Liver (tissue), 9 donors: ENCODE results near the gene SMARCB1. TPM values are rescaled to one million over a fixed set of nuclear protein-coding genes. Genes with fewer than 3 reads are reported as not detected.

Source experiments
- DNase-seq: peaks from one replicate; pipeline ENCODE4 v3.0.0-alpha.2; 2017; ENCODE audit warnings: low spot score
- H3K27ac ChIP-seq, 2 donors: one replicate each; pipeline ENCODE4 v1.7.0; 2013; ENCODE audit warnings: inconsistent platforms in 2 of 2, low read length in 2 of 2, control low read depth in 1 of 2, low read depth in 1 of 2, mild to moderate bottlenecking in 1 of 2
- H3K27me3 ChIP-seq, 4 donors: one replicate each; pipeline versions ENCODE4 v1.6.1 to v1.7.0; 2013; ENCODE audit warnings: low read length in 3 of 4, inconsistent platforms in 1 of 4, mild to moderate bottlenecking in 1 of 4, moderate library complexity in 1 of 4; ENCODE audit not compliant: control insufficient read depth in 4 of 4, insufficient read depth in 4 of 4
- H3K36me3 ChIP-seq, 4 donors: one replicate each; pipeline versions ENCODE4 v1.6.1 to v1.7.0; 2013; ENCODE audit warnings: low read length in 3 of 4, mild to moderate bottlenecking in 3 of 4, low read depth in 1 of 4, moderate library complexity in 1 of 4; ENCODE audit not compliant: control insufficient read depth in 4 of 4, insufficient read depth in 3 of 4
- H3K4me1 ChIP-seq, 4 donors: one replicate each; pipeline versions ENCODE4 v1.6.1 to v1.7.0; 2013; ENCODE audit warnings: low read length in 3 of 4, mild to moderate bottlenecking in 3 of 4, moderate library complexity in 1 of 4; ENCODE audit not compliant: control insufficient read depth in 4 of 4, insufficient read depth in 4 of 4
- H3K4me3 ChIP-seq, 3 donors: one replicate each; pipeline versions ENCODE4 v1.6.1 to v1.7.0; 2013; ENCODE audit warnings: low read length in 3 of 3, control low read depth in 1 of 3, low read depth in 1 of 3, mild to moderate bottlenecking in 1 of 3
- H3K9ac ChIP-seq, 2 donors: one replicate each; pipeline ENCODE4 v1.7.0; 2013; ENCODE audit warnings: low read length in 2 of 2, mild to moderate bottlenecking in 2 of 2, moderate library complexity in 2 of 2, control low read depth in 1 of 2, low read depth in 1 of 2
- H3K9me3 ChIP-seq, 4 donors: one replicate each; pipeline versions ENCODE4 v1.6.1 to v1.7.0; 2013; ENCODE audit warnings: low read length in 3 of 4; ENCODE audit not compliant: control insufficient read depth in 4 of 4
- ATF3 ChIP-seq: IDR thresholded peaks from 2 replicates; pipeline ENCODE4 v1.6.1; 2016; ENCODE audit warnings: antibody characterized with exemption
- CTCF ChIP-seq: fragments of 150-350 bp; IDR thresholded peaks from 2 replicates; pipeline ENCODE4 v1.5.1; 2017; ENCODE audit warnings: improper control_type of control experiment, low read depth, low read length; ENCODE audit not compliant: missing input control
- EGR1 ChIP-seq, 2 donors: IDR thresholded peaks; 2 replicates each; pipeline ENCODE4 v1.6.1; 2016 to 2018; ENCODE audit warnings: antibody characterized with exemption in 2 of 2, low read depth in 2 of 2
- FOXA1 ChIP-seq: IDR thresholded peaks from 2 replicates; pipeline ENCODE4 v1.6.1; 2016; ENCODE audit warnings: antibody characterized with exemption
- FOXA2 ChIP-seq: IDR thresholded peaks from 2 replicates; pipeline ENCODE4 v1.6.1; 2016; ENCODE audit warnings: antibody characterized with exemption
- GABPA ChIP-seq, 2 donors: IDR thresholded peaks in 1 of 2; conservative IDR thresholded peaks in 1 of 2; 2 replicates each; pipeline ENCODE4 v1.6.1; 2016; ENCODE audit warnings: antibody characterized with exemption in 2 of 2, mild to moderate bottlenecking in 1 of 2, moderate library complexity in 1 of 2
- HNF4A ChIP-seq, 2 donors: conservative IDR thresholded peaks; 2 replicates each; pipeline ENCODE4 v1.6.1; 2016; ENCODE audit warnings: antibody characterized with exemption in 2 of 2, mild to moderate bottlenecking in 2 of 2
- HNF4G ChIP-seq: IDR thresholded peaks from 2 replicates; pipeline ENCODE4 v1.6.1; 2016; ENCODE audit warnings: antibody characterized with exemption
- JUND ChIP-seq, 2 donors: IDR thresholded peaks; 2 replicates each; pipeline ENCODE4 v1.6.1; 2016; ENCODE audit warnings: antibody characterized with exemption in 2 of 2
- MAX ChIP-seq: IDR thresholded peaks from 2 replicates; pipeline ENCODE4 v1.6.1; 2016; ENCODE audit warnings: antibody characterized with exemption
- NR2F2 ChIP-seq: IDR thresholded peaks from 2 replicates; pipeline ENCODE4 v1.6.1; 2016; ENCODE audit warnings: antibody characterized with exemption
- RAD21 ChIP-seq, 2 donors: IDR thresholded peaks; 2 replicates each; pipeline ENCODE4 v1.6.1; 2016; ENCODE audit warnings: antibody characterized with exemption in 2 of 2, mild to moderate bottlenecking in 2 of 2
- REST ChIP-seq: IDR thresholded peaks from 2 replicates; pipeline ENCODE4 v1.6.1; 2016; ENCODE audit warnings: antibody characterized with exemption, mild to moderate bottlenecking
- RXRA ChIP-seq, 2 donors: IDR thresholded peaks; 2 replicates each; pipeline ENCODE4 v1.6.1; 2017 to 2018; ENCODE audit warnings: antibody characterized with exemption in 2 of 2, mild to moderate bottlenecking in 1 of 2
- TAF1 ChIP-seq: conservative IDR thresholded peaks from 2 replicates; pipeline ENCODE4 v1.6.1; 2016; ENCODE audit warnings: antibody characterized with exemption, mild to moderate bottlenecking
- YY1 ChIP-seq: IDR thresholded peaks from 2 replicates; pipeline ENCODE4 v1.6.1; 2016; ENCODE audit warnings: antibody characterized with exemption, mild to moderate bottlenecking
- ZBTB33 ChIP-seq: IDR thresholded peaks from 2 replicates; pipeline ENCODE4 v1.6.1; 2016; ENCODE audit warnings: antibody characterized with exemption
- WGBS: extraction: QIAGEN DNeasy Blood & Tissue Kit; methylation state at CpG from one replicate; pipeline ENCODE4 v1.1.7; 2013; 5-methylcytosine and 5-hydroxymethylcytosine counted together
- polyA plus RNA-seq, 2 donors: library from polyadenylated mRNA; stranded (reverse) in 1 of 2; unstranded in 1 of 2; fragments of 200-250 nt in 1 of 2; fragments of >200 nt in 1 of 2; fragmentation: Nextera tagmentation in 1 of 2; extraction: Ambion mirVana in 1 of 2; gene quantifications; one replicate each; pipeline versions ENCODE4 v1.2.1 to v1.2.3, GENCODE V29; 2013 to 2015
- total RNA-seq, 2 donors: library from RNA; depleted of rRNA; stranded (reverse); fragments of >200 nt; gene quantifications; one replicate each; pipeline ENCODE4 v1.2.3, GENCODE V29; 2014
- donor health status: healthy.
- donor health status: healthy.
- donor health status: healthy.
- donor health status: healthy.
- donor health status: healthy.

The SMARCB1 gene
- total and polyA plus RNA-seq, 4 donors: 15.1 to 22.5 (median 19.1) TPM

GRCh38 chr22:23883658-23884057, 96.9 kb downstream of the SMARCB1 start:
- Histone ChIP-seq H3K9me3 (no peaks in the 10 kb centered on the region), H3K27me3 (no peaks in the 10 kb centered on the region), H3K36me3 (peaks cover 0 to 3% (median 0%) of the 10 kb centered on the region in 4 donors), H3K27ac (no peak overlapping the region), H3K4me3 (no peak overlapping the region), H3K4me1 (no peaks in the 10 kb centered on the region), H3K9ac (no peak overlapping the region)
- TF ChIP-seq NR2F2 (no peak), HNF4A (conservative IDR thresholded peaks at IDR 0.05) (no peak), CTCF (no peak), GABPA (IDR thresholded peaks at IDR 0.05 in 1 of 2, conservative IDR thresholded peaks at IDR 0.05 in 1 of 2) (no peak), JUND (IDR thresholded peaks at IDR 0.05) (no peak), RXRA (IDR thresholded peaks at IDR 0.05) (no peak), FOXA2 (no peak), TAF1 (no peak), ATF3 (no peak), RAD21 (IDR thresholded peaks at IDR 0.05) (no peak), HNF4G (no peak), REST (no peak), EGR1 (IDR thresholded peaks at IDR 0.05; ENCODE audit: low read depth in 2 of 2) (no peak), ZBTB33 (no peak)
- WGBS: 98% methylated on average over 9 of the region's 9 CpGs
- DNase-seq: no peak

- no peak overlapping the region for H3K4me3 ChIP-seq
- H3K36me3 ChIP-seq: peaks cover 0 to 4% (median 0%) of the 10 kb centered on the region in 4 donors
- H3K9me3 ChIP-seq: no peaks in the 10 kb centered on the region
- DNase-seq: no peak
- TF ChIP-seq FOXA2 (no peak), NR2F2 (no peak), HNF4A (conservative IDR thresholded peaks at IDR 0.05) (no peak), FOXA1 (no peak), TAF1 (no peak), ATF3 (no peak), YY1 (no peak), JUND (IDR thresholded peaks at IDR 0.05) (no peak), EGR1 (IDR thresholded peaks at IDR 0.05; ENCODE audit: low read depth in 2 of 2) (no peak), REST (no peak), MAX (no peak), ZBTB33 (no peak), RAD21 (IDR thresholded peaks at IDR 0.05) (no peak), HNF4G (no peak)
- no peak overlapping the region for H3K9ac ChIP-seq
- H3K27ac ChIP-seq: no peak overlapping the region
- WGBS: 97% methylated on average over 9 of the region's 9 CpGs
- no peaks in the 10 kb centered on the region for H3K27me3 ChIP-seq
- H3K4me1 ChIP-seq: no peaks in the 10 kb centered on the region
Observed at GRCh38 chr22:23884140-23884539, 97.4 kb downstream of the SMARCB1 start.
